GM08714 (cell line): Measurements from ENCODE around the gene ARL2BP.

ENCODE experiments used
- H3K4me3 ChIP-seq: fragments of 200-500 bp; sonication (Bioruptor generic); 2 replicates; pipeline ENCODE4 v1.5.1; 2014; ENCODE audit warnings: mild to moderate bottlenecking, low read length, inconsistent platforms
- ZNF274 ChIP-seq: IDR thresholded peaks from 2 replicates; pipeline ENCODE4 v1.6.1; 2012; ENCODE audit warnings: mild to moderate bottlenecking, low read depth, low read length

The ARL2BP gene

DNA sequence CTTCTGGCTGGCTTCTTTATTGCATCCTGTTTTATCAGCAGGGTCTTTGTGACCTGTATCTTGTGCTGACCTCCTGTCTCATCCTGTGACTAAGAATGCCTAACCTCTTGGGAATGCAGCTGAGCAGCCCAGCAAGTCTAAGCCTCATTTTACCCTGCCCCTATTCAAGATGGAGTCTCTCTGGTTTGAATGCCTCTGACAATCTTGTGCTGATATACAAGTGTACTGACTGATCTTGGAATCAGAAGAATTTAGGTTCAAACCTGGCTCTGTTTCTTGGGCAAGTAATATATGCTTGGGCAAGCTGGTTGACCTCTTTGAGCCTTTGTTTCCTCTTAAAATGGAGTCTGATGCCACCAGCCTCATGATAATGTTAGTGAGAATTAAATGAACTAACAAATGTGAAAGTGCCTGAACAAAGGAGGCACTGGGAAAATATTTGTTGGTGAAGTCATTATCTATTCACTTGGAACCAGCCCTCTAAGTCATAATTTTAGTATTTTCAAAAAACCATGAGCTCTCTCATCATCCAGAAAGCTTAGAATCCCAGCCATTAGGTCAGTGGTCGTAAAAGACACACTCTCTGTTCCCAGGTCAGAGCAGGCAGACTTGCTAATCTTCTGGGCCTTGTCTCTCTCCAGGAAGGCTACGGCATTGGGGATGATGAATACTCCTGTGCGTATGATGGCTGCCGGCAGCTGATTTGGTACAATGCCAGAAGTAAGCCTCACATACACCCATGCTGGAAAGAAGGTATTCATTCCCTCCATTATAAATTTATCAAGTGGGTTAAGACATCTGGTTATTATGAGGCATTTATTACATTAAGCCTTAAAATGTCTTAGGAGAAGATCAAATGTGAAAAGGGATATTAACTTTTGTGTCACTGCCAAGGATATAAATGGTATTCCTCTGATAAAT is 18.1 kb upstream of the ARL2BP start:
- no peak overlapping the region for H3K4me3 ChIP-seq
- TF ChIP-seq ZNF274, result no peak

DNA sequence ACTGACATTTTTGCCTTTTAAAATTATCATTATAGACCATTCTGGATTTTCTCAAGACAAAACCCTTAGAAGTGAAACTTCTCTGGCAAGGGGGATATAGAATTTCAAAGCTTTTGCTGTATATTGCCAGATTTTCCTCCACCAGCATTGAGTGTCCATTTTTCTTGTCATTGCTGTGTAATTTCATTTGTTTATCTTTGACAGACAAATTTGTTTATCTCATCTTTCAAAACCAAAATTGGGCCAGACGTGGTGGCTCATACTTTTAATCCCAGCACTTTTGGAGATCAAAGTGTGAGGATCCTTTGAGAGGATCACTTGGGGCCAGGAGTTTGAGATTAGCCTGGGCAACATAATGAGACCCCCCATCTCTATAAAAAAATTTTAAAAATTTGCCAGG is 16.0 kb upstream of the ARL2BP start:
- TF ChIP-seq ZNF274, result no peak
- no peak overlapping the region for H3K4me3 ChIP-seq

- no peak overlapping the region for H3K4me3 ChIP-seq
- TF ChIP-seq ZNF274, result no peak
Observed at GRCh38 chr16:57231821-57232350, 13.2 kb upstream of the ARL2BP start.

GRCh38 chr16:57233944-57234706 is 10.9 kb upstream of the ARL2BP start:
- H3K4me3 ChIP-seq, result no peak overlapping the region
- TF ChIP-seq ZNF274, result no peak

DNA sequence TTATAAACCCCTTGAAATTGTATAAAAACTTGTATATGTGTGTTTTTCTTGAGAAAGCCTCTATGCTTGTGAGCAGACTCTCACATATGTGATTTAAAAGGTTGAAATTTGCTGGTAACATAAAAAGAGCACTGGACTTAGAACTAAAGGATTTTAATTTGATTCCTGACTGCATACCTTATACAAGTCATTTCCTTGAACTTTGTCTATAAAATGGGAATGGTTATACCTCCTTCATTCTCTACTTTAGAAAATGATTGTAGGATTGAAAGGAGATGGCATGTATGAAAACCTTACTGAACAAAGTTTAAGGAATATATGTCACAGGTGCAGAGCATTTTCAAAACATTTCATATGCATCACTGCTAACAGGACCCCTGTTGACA is 10.4 kb upstream of the ARL2BP start:
- no peak for TF ChIP-seq ZNF274
- H3K4me3 ChIP-seq, result no peak overlapping the region

- TF ChIP-seq ZNF274, result no peak
- H3K4me3 ChIP-seq, result no peak overlapping the region
Observed at GRCh38 chr16:57235128-57236021, 9.7 kb upstream of the ARL2BP start.

- TF ChIP-seq ZNF274, result no peak
- no peak overlapping the region for H3K4me3 ChIP-seq
Observed at GRCh38 chr16:57236022-57236350, 9.1 kb upstream of the ARL2BP start.

DNA sequence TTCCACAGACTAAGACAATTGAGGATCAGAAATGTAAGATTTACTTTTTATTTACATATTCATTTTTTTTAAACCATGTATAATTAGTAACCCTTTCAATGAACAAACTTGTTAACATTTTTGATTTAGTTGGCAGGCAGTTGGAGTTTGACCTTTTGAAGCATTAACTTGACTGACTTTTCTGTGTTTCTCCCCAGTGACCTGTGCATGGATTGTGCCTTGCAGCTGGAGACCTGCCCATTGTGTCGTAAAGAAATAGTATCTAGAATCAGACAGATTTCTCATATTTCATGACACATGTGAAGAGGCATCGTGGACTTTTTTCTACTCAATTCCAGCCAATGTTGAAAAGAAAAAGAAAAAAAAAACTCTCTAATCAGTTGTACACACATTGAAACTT is 6.4 kb upstream of the ARL2BP start:
- TF ChIP-seq ZNF274, result no peak
- no peak overlapping the region for H3K4me3 ChIP-seq

GRCh38 chr16:57239107-57239506 is 6.0 kb upstream of the ARL2BP start:
- H3K4me3 ChIP-seq, result no peak overlapping the region
- TF ChIP-seq ZNF274, result no peak

- TF ChIP-seq ZNF274, result no peak
- H3K4me3 ChIP-seq, result no peak overlapping the region
Observed at GRCh38 chr16:57240851-57241250, 4.2 kb upstream of the ARL2BP start.

DNA sequence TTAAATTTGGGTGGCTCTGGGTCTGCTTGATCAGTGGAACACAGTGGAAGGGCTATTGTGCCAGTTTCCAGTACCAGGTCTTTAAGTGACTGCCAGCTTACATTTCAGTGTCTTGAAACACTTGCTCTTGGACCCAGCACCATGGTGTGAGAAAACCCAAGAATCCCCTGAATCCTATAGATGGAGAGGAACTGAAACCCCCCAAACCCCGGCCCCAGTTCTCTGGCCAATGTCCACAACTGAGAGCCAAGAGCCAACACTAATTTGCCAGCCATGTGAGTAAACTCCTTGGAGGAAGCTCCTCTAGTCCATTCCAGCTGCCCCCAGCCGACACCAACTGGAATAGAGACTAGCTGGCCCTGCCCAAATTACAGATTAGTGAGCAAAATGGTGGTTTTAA is 2.4 kb upstream of the ARL2BP start:
- H3K4me3 ChIP-seq, result no peak overlapping the region
- no peak for TF ChIP-seq ZNF274

- no peak for TF ChIP-seq ZNF274
- peak overlapping the region; percentile 65; the same call in 1 of the 2 replicates for H3K4me3 ChIP-seq
Observed at GRCh38 chr16:57244463-57244766, 644 bp upstream of the ARL2BP start.

GRCh38 chr16:57245472-57246113 is 534 bp downstream of the ARL2BP start:
- H3K4me3 ChIP-seq, result peak overlapping the region; percentile 70
- TF ChIP-seq ZNF274, result no peak

- no peak overlapping the region for H3K4me3 ChIP-seq
- TF ChIP-seq ZNF274, result no peak
Observed at GRCh38 chr16:57251352-57251751, 6.3 kb downstream of the ARL2BP start.
